ENCODE measurements around the gene THRB.

Gene THRB

GRCh38 chr3:24086617-24087404, 407.8 kb downstream of the THRB start:
- no peaks in the 10 kb centered on the region for H3K27me3 ChIP-seq (ENCODE audit: control insufficient read depth in 1 of 2, insufficient read depth in 2 of 2, low read length in 2 of 2)
- H3K9ac ChIP-seq (ENCODE audit: low read depth in 1 of 2, low read length in 2 of 2): no peak overlapping the region
- H3K27ac ChIP-seq (ENCODE audit: low read depth, low read length): no peak overlapping the region
- no peaks in the 10 kb centered on the region for H3K4me1 ChIP-seq (ENCODE audit: control insufficient read depth in 1 of 2, insufficient read depth in 2 of 2, low read length in 2 of 2)
- no peak overlapping the region for H3K4me3 ChIP-seq (ENCODE audit: low read depth in 1 of 2, low read length in 2 of 2)
- no peaks in the 10 kb centered on the region for H3K9me3 ChIP-seq (ENCODE audit: control insufficient read depth in 1 of 2, low read length in 2 of 2)
- no peaks in the 10 kb centered on the region for H3K36me3 ChIP-seq (ENCODE audit: control insufficient read depth in 1 of 2, insufficient read depth in 2 of 2, low read length in 2 of 2)

DNA sequence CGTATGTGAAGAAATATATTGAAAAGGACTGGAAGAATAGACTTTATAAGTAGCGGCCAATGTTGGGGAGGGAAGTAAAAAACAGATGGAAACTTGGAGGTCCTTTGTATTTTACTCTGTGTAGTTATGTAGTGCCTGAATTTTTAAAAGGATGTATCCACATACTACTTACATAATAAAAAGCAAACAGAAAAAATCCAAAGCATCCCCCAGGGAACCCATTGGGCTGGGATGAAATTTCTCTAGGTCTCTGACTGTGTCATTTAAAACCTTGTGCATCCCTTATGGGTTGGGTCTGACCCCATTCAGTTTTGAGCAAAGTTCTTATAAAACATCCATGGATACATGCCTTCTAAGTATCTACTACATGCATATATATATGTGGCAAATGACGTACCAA, 408.4 kb downstream of the THRB start:
- no peaks in the 10 kb centered on the region for H3K9me3 ChIP-seq (ENCODE audit: control insufficient read depth in 1 of 2, low read length in 2 of 2)
- H3K4me3 ChIP-seq (ENCODE audit: low read depth in 1 of 2, low read length in 2 of 2): no peak overlapping the region
- no peaks in the 10 kb centered on the region for H3K36me3 ChIP-seq (ENCODE audit: control insufficient read depth in 1 of 2, insufficient read depth in 2 of 2, low read length in 2 of 2)
- H3K27ac ChIP-seq (ENCODE audit: low read depth, low read length): no peak overlapping the region
- H3K4me1 ChIP-seq (ENCODE audit: control insufficient read depth in 1 of 2, insufficient read depth in 2 of 2, low read length in 2 of 2): no peaks in the 10 kb centered on the region
- H3K27me3 ChIP-seq (ENCODE audit: control insufficient read depth in 1 of 2, insufficient read depth in 2 of 2, low read length in 2 of 2): no peaks in the 10 kb centered on the region
- H3K9ac ChIP-seq (ENCODE audit: low read depth in 1 of 2, low read length in 2 of 2): no peak overlapping the region

GRCh38 chr3:24072193-24072592, 422.5 kb downstream of the THRB start:
- Histone ChIP-seq H3K4me1 (ENCODE audit: control insufficient read depth in 1 of 2, insufficient read depth in 2 of 2, low read length in 2 of 2) (no peaks in the 10 kb centered on the region), H3K9me3 (ENCODE audit: control insufficient read depth in 1 of 2, low read length in 2 of 2) (no peaks in the 10 kb centered on the region), H3K4me3 (ENCODE audit: low read depth in 1 of 2, low read length in 2 of 2) (no peak overlapping the region), H3K36me3 (ENCODE audit: control insufficient read depth in 1 of 2, insufficient read depth in 2 of 2, low read length in 2 of 2) (no peaks in the 10 kb centered on the region), H3K27me3 (ENCODE audit: control insufficient read depth in 1 of 2, insufficient read depth in 2 of 2, low read length in 2 of 2) (no peaks in the 10 kb centered on the region), H3K27ac (ENCODE audit: low read depth, low read length) (no peak overlapping the region), H3K9ac (ENCODE audit: low read depth in 1 of 2, low read length in 2 of 2) (no peak overlapping the region)

GRCh38 chr3:24069045-24069444, 425.6 kb downstream of the THRB start:
- H3K9me3 ChIP-seq (ENCODE audit: control insufficient read depth in 1 of 2, low read length in 2 of 2): no peaks in the 10 kb centered on the region
- H3K27me3 ChIP-seq (ENCODE audit: control insufficient read depth in 1 of 2, insufficient read depth in 2 of 2, low read length in 2 of 2): no peaks in the 10 kb centered on the region
- no peaks in the 10 kb centered on the region for H3K36me3 ChIP-seq (ENCODE audit: control insufficient read depth in 1 of 2, insufficient read depth in 2 of 2, low read length in 2 of 2)
- H3K27ac ChIP-seq (ENCODE audit: low read depth, low read length): no peak overlapping the region
- H3K4me1 ChIP-seq (ENCODE audit: control insufficient read depth in 1 of 2, insufficient read depth in 2 of 2, low read length in 2 of 2): no peaks in the 10 kb centered on the region
- H3K9ac ChIP-seq (ENCODE audit: low read depth in 1 of 2, low read length in 2 of 2): no peak overlapping the region
- no peak overlapping the region for H3K4me3 ChIP-seq (ENCODE audit: low read depth in 1 of 2, low read length in 2 of 2)

DNA sequence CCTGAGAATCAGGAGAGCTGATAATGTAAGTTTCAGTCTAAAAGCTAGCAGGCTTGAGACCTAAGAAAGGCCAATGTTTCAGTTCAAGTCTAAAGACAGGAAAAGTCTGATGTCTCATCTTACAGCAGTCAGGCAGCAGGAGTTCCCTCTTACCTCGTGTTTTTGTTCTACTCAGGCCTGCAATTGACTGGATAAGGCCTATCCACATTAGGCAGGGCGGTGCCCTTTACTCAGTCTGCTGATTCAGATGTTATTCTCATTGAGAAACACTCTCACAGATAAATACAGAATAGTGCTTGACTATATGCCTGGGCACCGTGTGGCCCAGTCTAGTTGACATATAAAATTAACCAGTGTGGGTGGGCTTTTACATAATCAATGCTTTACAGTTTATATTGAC, 427.2 kb downstream of the THRB start:
- Histone ChIP-seq H3K27me3 (ENCODE audit: control insufficient read depth in 1 of 2, insufficient read depth in 2 of 2, low read length in 2 of 2) (no peaks in the 10 kb centered on the region), H3K4me3 (ENCODE audit: low read depth in 1 of 2, low read length in 2 of 2) (no peak overlapping the region), H3K9ac (ENCODE audit: low read depth in 1 of 2, low read length in 2 of 2) (no peak overlapping the region), H3K36me3 (ENCODE audit: control insufficient read depth in 1 of 2, insufficient read depth in 2 of 2, low read length in 2 of 2) (no peaks in the 10 kb centered on the region), H3K4me1 (ENCODE audit: control insufficient read depth in 1 of 2, insufficient read depth in 2 of 2, low read length in 2 of 2) (no peaks in the 10 kb centered on the region), H3K27ac (ENCODE audit: low read depth, low read length) (no peak overlapping the region), H3K9me3 (ENCODE audit: control insufficient read depth in 1 of 2, low read length in 2 of 2) (no peaks in the 10 kb centered on the region)
